ENCODE results near the gene SCIMP. TPM values are rescaled to one million over a fixed set of nuclear protein-coding genes. Genes with fewer than 3 reads are reported as not detected.
A peak's percentile ranks its signal among the peaks of the same experiment; 100 is the strongest.

The SCIMP gene
- total RNA-seq, 4 donors from 2014 or later: 0.62 to 0.91 TPM; not detected in 2

- no peak for TF ChIP-seq CTCF (IDR thresholded peaks at IDR 0.05)
- no peak overlapping the region for H3K27ac ChIP-seq
- no peak for DNase-seq
- no peaks in the 10 kb centered on the region for H3K9me3 ChIP-seq
- no peaks in the 10 kb centered on the region for H3K4me1 ChIP-seq
- intact Hi-C loops (cut with DNase I; ENCODE audit: low total_unique reads): no loop called here
- no peaks in the 10 kb centered on the region for H3K36me3 ChIP-seq
- H3K4me3 ChIP-seq: no peak overlapping the region
- H3K27me3 ChIP-seq: no peaks in the 10 kb centered on the region
Observed at GRCh38 chr17:5201011-5201410, 33.6 kb downstream of the SCIMP start.

- Histone ChIP-seq H3K4me3 (no peak overlapping the region), H3K27me3 (no peaks in the 10 kb centered on the region), H3K27ac (no peak overlapping the region), H3K4me1 (no peaks in the 10 kb centered on the region), H3K36me3 (no peaks in the 10 kb centered on the region), H3K9me3 (no peaks in the 10 kb centered on the region)
- intact Hi-C loops (cut with DNase I; ENCODE audit: low total_unique reads): no loop called here
- no peak for DNase-seq
- TF ChIP-seq POLR2A (IDR thresholded peaks at IDR 0.05): no peak
- TF ChIP-seq CTCF (IDR thresholded peaks at IDR 0.05): no peak
Observed at GRCh38 chr17:5200360-5200759, 34.3 kb downstream of the SCIMP start.

- no peaks in the 10 kb centered on the region for H3K9me3 ChIP-seq
- intact Hi-C loops (cut with DNase I; ENCODE audit: low total_unique reads): no loop called here
- no peak for DNase-seq
- H3K36me3 ChIP-seq: no peaks in the 10 kb centered on the region
- no peaks in the 10 kb centered on the region for H3K4me1 ChIP-seq
- H3K27ac ChIP-seq: no peak overlapping the region
- TF ChIP-seq POLR2A (IDR thresholded peaks at IDR 0.05): no peak
- TF ChIP-seq CTCF (IDR thresholded peaks at IDR 0.05): no peak
- no peak overlapping the region for H3K4me3 ChIP-seq
- no peaks in the 10 kb centered on the region for H3K27me3 ChIP-seq
Observed at GRCh38 chr17:5198472-5198871, 36.2 kb downstream of the SCIMP start.

GRCh38 chr17:5194346-5194745, 40.3 kb downstream of the SCIMP start:
- Histone ChIP-seq H3K9me3 (peaks cover 0 to 4% of the 10 kb centered on the region in 2 donors), H3K27me3 (no peaks in the 10 kb centered on the region), H3K4me3 (no peak overlapping the region), H3K27ac (no peak overlapping the region), H3K4me1 (peaks cover 0 to 6% of the 10 kb centered on the region in 2 donors), H3K36me3 (no peaks in the 10 kb centered on the region)
- intact Hi-C loops (cut with DNase I; ENCODE audit: low total_unique reads): no loop called here
- DNase-seq: no peak
- TF ChIP-seq POLR2A (IDR thresholded peaks at IDR 0.05) (no peak), CTCF (IDR thresholded peaks at IDR 0.05) (no peak)

- no peaks in the 10 kb centered on the region for H3K27me3 ChIP-seq
- peaks cover 0 to 20% of the 10 kb centered on the region in 2 donors for H3K9me3 ChIP-seq
- no peaks in the 10 kb centered on the region for H3K36me3 ChIP-seq
- H3K27ac ChIP-seq: peak within 1 kb of the TSS; percentile 65 to 73
- peak within 1 kb of the TSS; percentile 73 to 76 for H3K4me3 ChIP-seq
- peak; percentile 65 to 83 (median 74) for TF ChIP-seq CTCF (IDR thresholded peaks at IDR 0.05)
- TF ChIP-seq POLR2A (IDR thresholded peaks at IDR 0.05): peak; percentile 51 to 64
- intact Hi-C loops (cut with DNase I; ENCODE audit: low total_unique reads): no loop called here
- DNase-seq: peak; percentile 93 to 97
- peaks cover 0 to 6% of the 10 kb centered on the region in 2 donors for H3K4me1 ChIP-seq
Observed at GRCh38 chr17:5191541-5192417, 42.9 kb downstream of the SCIMP start, which contains the start of gene ZNF594. TSS of gene ZNF594 (minus strand) at chr17:5191868. CDS start at chr17:5184256, 7,612 bp downstream.
